Astrocyte (in vitro differentiated cells and primary cell): ENCODE data around the gene CBY3.
"Not testable (repeated sequence)": the region's sequence is repeated elsewhere in the genome, so short reads cannot be mapped to it uniquely, and the experiment has no call there.

Experiments used
- CTCF ChIP-seq: IDR thresholded peaks from 2 replicates; pipeline ENCODE4 v1.5.1; 2011; ENCODE audit warnings: low read depth, mild to moderate bottlenecking, inconsistent platforms, low read length, moderate library complexity; ENCODE audit not compliant: insufficient read depth
- EZH2 ChIP-seq: IDR thresholded peaks from 2 replicates; pipeline ENCODE4 v1.6.1; 2012; ENCODE audit warnings: mild to moderate bottlenecking, low read length, inconsistent platforms; ENCODE audit not compliant: insufficient read depth

GRCh38 chr5:179657302-179658178 lies 23.3 kb downstream of the CBY3 start:
- not testable (repeated sequence) for TF ChIP-seq CTCF, EZH2
